NCI-H2196 treated with DMSO at 0.1 percent for 48 hours (cell line): ENCODE measurements around the gene TWIST2.

Source experiments
- DNase-seq: peaks from one replicate; lab custom pipeline; 2025; ENCODE audit not compliant: unreplicated experiment; lab: John Stamatoyannopoulos, UW

Gene TWIST2

DNA sequence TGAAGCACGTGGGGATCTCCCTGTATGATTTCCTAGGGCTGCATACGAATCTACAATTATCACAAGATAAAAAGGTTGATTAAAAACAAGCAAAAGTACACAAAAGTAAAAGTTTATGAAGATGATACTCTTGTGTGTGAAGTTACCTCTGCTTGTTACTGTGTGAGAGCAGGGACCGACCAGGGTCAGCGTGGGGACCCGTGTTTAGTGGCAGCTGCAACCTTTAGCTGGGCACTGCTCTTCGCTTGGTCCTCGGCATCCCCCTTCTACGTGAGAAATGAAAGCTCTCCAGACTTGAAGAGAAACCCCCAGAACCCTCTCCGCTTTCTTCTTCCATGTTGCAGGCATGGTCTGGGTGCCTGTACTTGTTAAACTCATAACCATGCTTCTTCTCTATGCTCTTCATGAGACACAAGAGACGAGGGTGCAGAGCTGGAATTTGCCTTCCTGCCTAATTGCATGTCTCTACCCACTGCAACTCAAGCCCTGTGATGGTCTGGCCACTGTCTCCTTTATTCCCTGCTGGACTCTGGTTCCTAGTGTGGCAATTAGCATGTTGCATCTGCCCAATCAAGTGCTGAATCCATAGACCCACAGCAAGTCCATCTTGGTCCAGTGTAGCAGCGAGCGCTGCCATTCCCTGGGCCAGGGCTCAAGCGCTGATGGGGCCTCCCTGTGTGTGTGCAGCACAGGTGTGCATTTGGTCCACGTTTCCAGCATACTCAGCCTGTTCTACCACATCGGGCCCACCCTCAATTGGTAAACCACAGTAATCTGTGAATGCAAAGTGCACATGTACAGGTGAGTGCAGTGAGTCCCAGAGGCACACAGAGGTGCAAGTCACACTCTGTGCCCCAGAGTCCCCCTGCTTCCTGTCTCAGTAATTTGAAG lies 88.5 kb downstream of the TWIST2 start:
- DNase-seq: no peak

DNA sequence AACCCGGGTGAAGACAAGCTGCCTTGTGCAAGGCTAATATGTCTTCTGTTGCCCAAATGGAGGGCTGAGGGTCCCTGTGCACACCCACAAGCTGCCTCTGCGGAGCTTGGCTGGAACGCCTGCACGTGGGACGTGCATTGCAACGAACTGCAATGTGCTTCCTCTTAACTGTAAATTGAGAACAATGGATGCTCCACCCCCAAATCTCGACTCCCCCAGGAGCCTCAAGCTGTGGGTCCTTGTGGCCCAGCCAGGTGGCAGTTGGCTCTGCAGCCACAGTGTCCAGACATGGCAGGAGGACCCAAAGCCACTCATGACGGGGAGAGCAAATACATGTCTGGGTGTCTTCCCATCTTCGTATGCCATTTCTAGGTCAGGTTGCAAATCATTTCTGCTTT lies 90.1 kb downstream of the TWIST2 start:
- DNase-seq: no peak

DNA sequence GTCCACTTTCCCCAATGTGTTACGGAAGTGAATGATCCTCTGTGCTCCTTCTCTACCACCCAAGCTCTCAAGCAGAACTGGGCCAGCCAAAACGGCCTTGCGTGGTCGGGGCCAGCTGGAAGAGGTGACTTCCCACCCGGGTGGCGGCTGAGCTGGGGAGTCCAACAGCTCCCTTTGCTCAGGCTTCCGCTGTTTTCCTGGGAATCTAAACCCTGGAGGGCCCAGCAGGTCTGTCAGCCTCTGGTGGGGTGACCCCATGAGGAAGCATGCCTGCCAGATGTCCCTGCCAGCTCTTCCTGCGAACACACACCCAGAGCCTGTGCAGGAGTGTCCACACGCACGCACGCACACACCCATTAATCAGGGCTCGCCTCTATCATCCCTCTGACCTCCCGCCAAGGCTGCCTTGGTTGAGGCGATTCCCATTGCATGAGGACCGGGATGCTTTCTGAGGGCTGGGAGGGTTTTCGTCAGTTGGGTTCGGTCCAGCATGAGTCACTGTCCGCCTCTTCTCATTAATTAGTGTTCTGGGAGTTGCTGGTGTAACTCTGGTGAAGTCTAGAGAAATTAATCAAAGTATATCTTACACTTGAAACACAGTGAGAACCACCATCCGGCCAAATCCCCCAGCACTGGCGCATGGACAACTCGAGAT lies 90.6 kb downstream of the TWIST2 start:
- no peak for DNase-seq

DNA sequence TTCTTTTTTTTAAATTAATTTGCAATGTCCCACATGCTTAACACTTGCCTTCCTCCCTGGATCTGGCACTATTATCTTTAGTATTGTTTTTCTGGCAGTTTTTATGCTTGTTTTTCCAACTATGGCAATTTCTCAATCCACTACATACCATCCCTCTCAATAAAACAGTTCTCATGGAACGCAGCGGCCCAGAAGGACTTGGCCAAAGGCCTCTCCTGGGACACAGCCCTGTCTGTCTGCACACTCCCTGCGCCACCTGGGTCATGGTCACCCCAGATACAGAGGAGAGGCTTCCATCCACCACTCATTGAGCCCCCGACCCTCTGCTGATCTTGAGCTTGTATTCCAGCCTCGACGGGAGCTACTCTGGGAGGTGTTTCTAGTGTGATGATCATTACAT lies 91.2 kb downstream of the TWIST2 start:
- no peak for DNase-seq

DNA sequence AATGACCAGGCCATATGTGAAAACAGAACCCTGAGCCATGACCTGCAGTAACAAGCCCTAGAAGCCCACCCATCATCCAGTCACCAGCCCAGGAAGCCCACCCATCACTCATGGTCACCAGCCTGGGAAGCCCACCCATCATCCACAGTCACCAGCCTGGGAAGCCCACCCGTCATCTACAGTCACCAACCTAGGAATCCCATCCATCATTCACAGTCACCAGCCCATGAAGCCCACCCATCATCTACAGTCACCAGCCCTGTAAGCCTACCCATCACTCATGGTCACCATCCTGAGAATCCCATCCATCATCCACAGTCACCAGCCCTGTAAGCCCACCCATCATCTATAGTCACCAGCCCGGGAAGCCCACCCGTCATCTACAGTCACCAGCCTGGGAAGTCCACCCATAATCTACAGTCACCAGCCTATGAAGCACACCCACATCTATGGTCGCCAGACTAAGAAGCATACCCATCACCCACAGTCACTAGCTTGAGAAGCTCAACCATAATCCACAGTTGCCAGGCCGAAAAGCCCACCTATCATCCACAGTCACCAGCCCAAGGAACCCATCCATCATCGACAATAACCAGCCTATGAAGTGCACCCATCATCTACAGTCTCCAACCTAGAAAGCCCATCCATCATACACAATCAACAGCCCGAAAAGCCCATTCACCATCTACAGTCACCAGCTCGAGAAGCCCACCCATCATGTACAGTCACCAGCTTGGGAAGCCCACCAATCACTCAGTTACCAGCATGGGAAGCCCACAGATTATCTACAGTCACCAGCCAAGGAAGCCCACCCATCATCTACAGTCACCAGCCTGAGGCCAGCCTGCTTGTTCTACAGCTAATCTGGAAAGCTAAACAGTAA lies 91.9 kb downstream of the TWIST2 start:
- DNase-seq: no peak

DNA sequence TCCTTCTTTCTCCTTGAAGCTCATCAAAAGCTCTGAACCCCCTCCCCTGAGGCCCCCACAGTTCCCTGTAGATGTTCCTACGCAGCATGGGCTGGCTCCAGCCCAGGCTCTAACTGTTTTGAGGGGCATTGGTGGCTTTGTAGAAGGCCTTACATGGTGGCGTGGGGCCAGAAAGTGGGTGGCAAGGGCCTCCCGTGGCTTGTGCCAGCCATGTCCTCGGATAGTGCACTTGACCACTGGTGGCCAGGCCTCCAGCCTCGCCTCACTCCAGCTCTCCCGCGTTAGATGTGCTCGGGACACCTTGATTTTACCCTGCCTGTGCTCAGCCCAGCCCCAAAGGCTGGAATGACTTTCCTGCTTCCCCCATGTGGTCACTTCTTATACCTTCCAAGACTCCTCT lies 92.9 kb downstream of the TWIST2 start:
- no peak for DNase-seq

DNA sequence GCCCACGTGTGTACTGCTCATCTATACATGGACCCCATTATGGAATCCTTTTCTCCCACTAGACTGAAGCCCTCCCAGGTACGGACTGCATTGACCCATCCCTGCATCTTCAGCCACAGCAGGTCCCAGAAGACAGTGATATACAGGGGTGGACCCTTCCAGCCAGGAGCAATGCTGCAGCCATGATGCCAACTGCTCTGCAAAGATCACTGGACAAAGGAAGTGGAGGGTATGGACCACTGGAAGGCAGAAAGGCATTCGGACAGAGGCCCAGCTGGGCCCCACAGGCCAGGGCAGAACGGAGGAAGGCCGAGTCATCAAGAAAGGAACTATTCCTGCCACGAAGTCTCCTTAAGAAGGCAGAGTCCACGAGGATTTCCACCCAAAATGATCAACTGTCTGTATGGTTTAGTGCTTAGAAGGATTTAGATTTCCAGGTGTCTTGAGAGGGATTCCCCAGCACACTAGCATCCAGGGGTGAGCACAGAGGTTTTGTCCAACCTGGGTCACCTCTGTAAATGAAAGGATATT lies 93.4 kb downstream of the TWIST2 start:
- no peak for DNase-seq

DNA sequence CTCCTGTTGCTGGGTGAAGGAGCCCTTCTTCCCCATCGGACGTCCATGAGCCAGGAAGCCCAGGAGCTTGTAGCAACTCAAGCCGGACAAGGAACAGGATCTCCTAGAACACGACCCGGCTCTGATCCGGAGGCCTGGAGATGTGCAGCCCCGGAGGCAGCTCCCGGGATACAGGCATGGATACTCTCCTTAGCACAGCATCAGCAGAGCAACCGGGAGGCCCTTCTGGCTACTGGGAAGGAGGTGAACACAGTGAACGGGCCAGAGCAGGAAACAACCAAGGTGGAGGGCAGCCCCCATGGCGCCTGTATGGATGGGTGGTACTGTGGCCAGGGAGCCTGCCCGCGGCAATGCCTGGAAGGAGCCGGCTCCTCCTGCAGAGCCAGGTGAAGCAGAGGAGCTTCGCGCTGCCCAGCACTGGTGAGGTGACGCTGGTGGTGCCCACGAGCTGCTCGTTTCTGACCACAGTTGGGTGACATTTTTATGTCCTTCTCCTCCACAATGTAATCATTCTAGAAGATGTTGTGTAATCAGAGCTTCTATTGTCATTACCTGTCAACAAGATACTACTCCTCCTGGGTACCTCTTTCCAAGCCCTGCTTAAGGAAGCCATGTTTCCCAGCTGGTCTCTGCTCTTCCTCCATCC lies 94.3 kb downstream of the TWIST2 start:
- DNase-seq: no peak

DNA sequence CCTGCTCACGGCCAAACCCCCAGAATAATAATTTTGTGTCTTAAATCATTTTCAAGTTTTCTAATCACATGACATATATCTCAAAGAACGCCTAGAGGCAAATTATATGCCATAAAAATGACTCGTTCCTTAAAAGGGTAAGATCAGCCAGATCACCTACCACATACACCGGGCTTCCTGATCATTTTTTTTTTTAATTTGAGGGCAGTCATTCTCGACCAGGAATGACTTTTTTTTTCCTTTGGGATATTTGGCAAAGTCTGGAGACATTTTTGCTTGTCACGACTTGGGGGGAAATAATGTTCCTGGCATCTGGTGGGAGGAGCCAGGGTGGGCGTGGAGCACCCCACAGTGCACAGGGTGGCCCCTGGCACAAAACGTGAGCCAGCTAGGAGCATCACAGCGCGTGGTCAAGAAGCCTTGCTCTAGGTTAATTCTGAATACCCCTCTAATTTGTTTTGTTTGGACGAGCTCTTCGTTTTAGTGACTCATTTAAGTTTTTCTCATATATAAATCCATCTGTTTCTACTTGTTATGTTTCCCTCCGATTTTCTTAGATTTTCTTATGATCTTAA lies 94.9 kb downstream of the TWIST2 start:
- DNase-seq: no peak

DNA sequence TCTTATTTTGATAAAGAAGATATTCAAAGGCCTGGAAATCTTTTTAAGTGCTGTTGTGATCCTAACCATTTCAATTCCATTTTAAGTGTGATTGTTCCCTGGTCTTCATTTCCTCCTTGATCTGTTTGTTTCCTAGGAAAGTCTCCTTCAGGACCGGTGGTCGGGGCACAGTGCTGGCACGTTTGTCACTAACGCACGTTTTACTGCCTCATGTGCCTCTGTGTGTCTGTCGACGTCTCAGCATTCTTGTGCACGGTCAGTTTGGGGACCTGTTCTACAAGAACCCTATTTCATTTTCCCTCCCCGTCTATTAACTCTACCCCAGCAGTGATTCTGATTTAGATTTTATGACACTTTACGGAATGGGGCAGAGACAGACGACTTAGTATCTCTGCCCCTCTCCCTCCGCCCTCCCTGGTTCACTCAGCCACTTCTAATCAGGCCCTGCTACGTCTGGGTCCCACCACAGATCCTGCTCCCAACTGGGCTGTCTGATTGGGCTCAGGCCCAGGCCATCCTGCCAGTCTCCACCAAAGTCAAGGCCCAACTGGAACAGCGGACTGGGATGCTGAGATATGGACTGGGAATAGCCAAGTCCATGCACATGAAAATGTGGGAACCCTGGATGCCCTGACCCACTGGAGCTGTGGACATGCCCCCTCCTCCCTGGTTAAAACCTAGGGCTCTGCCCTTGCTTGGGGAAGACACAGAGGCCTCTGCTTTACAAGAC lies 95.6 kb downstream of the TWIST2 start:
- no peak for DNase-seq

DNA sequence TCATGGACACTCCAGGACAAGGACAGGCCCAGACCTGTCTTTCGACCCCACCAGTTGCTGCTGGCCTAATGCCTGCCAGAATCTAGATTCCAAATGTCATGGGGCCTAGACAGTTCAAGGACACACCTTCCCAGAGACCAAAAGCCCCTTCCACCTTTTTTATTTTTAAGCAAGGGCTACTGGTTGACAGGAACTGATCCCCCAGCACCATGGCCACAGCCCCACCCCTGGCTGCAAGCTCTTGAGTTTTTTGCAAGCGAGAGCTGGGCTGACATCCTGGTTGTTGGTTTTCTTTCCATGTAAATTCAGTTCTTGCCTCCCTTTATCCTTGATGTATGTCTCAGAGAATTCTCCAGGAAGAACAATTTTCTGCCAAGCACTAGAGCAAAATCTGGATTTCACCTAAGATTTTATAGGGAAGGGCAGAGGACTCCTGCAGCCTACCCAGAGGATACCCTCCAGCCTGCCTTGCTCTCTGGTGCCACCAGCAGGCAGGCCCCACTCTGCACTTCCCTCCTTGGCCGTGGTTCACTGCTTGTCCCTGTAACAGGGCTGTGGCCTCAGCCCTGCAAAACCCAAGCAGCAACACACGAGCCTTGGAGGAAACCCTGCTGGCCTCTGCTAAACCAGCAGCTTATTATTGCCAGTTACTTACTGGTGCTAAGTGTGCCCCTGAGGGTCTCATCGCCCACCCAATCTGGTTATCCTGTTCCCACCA lies 97.7 kb downstream of the TWIST2 start:
- DNase-seq: no peak

DNA sequence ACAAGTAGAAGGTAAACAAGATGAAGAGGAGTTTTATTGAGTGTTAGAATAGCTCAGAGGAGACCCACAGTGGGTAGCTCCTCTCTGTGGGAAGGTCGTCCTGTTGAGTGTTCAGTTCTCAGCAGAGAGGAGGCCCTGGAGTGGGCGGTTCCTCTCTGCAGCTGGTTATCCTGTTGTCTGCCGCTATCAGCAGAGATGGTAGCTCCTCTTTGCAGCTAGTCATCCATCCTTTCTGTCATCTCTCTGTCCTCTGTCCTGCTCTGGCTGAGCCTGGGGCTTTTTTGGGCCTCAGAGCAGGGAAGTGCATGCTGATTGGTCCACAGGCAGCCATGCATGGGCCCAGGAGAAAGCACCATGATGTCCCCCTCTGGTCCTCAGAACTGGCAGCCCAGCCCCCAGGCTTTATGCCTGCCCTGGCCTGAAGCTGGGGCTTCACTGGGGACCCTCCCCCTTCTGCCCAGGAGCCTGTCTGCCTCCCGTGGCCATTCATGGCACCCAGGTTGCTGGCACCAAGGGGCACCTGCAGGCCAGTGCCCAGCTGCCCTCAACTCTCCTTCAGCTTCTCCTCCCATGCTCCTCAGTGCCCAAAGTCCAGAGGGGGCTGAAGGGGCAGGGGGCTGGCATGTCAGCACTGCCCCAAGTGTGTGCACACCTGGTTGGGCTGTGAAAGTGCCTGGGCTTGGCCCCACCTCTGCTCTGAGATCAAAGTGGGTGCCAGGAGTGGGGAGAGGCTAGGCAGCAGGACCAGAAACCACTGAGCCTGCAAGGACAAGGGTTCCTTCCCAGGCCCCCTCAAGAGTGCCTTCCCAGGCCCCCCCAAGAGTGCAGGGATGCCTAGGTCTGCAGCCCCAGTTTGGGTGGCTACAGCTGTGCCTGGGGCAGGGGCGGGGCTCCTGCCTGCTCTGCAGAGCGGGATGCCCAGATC lies 98.7 kb downstream of the TWIST2 start:
- DNase-seq: no peak

DNA sequence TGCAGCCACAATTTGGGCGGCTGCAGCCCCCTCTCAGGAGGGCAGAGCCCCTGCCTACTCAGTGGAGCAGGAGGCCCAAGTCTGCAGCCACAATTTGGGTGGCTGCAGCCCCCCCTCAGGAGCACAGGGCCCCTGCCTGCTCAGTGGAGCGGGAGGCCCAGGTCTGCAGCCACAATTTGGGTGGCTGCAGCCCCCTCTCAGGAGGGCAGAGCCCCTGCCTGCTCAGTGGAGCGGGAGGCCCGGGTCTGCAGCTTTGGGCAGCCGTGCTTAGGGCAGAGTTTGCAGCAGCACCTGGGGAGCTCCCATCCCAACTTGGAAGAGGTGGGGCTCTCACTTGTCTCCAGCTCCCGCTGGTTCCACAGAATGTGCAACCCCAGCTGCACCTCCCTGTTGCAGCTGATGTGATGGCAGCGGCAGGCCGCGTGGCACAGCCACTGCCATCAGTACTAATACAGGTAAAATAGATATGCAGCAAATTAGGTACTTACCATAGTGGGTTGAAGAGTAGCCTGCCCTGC lies 99.4 kb downstream of the TWIST2 start:
- DNase-seq: no peak

DNA sequence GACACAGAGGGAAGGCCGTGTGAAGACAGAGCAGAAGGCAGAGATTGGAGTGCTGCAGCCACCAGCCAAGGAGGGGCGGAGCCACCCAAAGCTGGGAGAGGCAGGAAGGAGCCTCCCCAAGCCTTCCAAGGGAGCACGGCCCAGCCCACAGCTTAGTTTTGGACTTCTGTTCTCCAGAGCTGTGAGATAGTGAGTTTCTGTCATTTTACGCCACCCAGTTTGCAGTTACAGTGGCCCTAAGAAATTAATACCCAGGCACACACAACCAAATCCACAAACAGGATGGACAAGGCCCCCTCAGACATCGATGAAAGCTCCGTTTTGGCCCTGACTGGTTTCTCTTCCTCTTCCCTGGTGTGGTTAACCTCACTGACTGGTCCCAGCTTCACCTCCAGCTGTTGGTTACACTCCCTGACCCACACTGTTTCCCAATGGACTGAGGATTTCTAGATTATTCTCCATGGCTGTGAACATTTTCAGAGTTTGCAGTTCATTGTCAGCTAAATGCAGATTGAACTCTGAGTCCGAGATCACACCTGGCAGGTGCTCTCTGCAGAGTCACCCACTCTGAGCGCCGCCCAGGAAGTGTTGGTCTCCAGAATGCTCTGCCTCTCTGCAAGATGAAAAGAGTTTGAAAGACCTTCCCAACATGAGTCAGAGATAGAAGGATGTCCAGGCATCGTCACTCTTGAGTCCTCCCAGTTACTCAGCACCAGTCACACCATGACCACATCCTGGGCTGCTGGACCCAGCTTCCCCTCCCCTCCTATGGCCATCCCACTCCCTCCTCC lies 100.2 kb downstream of the TWIST2 start:
- no peak for DNase-seq

DNA sequence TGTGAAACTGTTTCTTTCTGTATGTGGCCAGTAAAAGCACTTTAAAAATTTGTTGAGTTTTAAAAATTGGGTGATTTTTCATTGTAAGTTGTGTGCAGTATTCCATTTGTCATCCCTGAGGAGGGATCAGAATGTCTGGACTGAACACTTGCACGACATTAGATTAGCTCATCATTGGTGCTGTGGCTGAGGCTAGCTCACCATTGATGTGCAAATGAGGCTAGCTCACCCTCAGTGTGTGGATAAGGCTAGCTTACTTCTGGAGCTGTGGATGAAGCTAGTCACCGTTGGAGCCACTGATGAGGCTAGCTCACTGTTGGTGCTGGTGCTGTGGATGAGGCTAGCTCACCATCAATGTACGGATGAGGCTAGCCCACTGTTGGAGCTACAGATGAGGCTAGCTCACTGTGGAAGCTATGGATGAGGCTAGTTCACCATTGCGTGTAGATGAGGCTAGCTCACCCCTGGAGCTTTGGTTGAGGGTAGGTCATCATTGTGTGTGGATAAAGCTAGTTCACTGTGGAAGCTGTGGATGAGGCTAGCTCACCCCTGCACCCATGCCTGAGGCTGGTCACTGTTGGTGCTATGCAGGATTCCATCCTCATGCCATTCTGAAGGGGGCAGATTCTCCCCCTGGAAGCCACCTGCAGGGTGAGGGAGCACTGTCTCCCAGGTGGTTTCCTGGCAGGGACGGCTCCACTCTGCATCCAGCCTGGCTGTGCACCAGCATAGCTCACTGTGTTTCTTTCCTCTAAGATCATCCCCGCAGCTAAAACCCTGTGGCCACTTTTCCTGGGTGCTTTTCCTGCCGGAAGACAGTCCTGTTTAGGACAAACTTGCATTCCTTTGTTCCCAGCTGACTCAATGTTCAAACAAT lies 101.1 kb downstream of the TWIST2 start:
- no peak for DNase-seq

DNA sequence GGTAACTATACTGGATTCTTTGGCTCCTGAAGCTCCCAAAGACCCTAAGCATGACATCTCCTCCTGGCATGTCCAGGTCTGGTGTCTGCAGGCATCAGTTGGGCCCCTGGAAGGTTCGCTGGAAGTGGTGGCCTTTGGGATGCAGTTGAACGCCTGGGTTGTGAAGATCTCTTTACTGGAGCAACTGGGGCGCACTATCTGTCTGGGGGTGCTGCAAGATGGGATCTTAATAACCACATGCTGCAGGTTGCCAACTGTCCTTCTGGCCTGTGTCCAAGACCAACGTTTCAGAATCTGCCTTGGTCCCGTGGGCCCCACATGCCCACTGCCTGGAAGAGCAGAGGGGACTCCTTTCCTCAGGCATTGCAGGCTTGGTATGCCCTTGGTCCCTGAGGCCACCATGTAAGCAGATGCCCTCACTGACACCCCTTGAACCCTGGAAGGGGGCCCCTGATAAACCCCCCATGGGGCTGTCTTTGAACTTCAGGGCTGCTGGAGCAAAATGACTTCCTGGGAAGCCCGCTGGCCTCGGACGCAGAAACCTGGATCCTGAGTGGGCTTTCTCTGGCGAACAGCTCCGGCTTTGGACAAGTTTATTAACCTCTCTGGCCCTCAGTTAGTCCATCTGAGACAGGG lies 101.9 kb downstream of the TWIST2 start:
- no peak for DNase-seq
